Immature natural killer cell (primary cell): ENCODE data around the gene CSRNP2. TPM values are rescaled to one million over a fixed set of nuclear protein-coding genes. Genes with fewer than 3 reads are reported as not detected.
A peak's percentile ranks its signal among the peaks of the same experiment; 100 is the strongest.

Experiments
- DNase-seq, 3 donors: peaks; one replicate each; pipeline ENCODE4 v3.0.0; 2022; ENCODE audit warnings: mixed read lengths in 1 of 3
- H3K27ac Mint-ChIP-seq, 6 donors: one replicate each; pipeline ENCODE4 v1.8.0; 2020; ENCODE audit warnings: mixed read lengths in 6 of 6, mild to moderate bottlenecking in 5 of 6, inconsistent platforms in 4 of 6, moderate library complexity in 3 of 6
- H3K27me3 Mint-ChIP-seq, 3 donors: one replicate each; pipeline ENCODE4 v1.8.0; 2020 to 2021; ENCODE audit warnings: low read depth in 3 of 3, mild to moderate bottlenecking in 3 of 3, mixed read lengths in 3 of 3, moderate library complexity in 3 of 3, inconsistent platforms in 1 of 3
- H3K36me3 Mint-ChIP-seq, 3 donors: one replicate each; pipeline ENCODE4 v1.8.0; 2020; ENCODE audit warnings: mixed read lengths in 3 of 3, inconsistent platforms in 2 of 3, mild to moderate bottlenecking in 2 of 3
- H3K4me1 Mint-ChIP-seq, 2 donors: one replicate each; pipeline ENCODE4 v1.8.0; 2020; ENCODE audit warnings: inconsistent platforms in 2 of 2, mild to moderate bottlenecking in 2 of 2, mixed read lengths in 2 of 2, moderate library complexity in 1 of 2
- H3K4me3 Mint-ChIP-seq, 5 donors: one replicate each; pipeline ENCODE4 v1.8.0; 2020; ENCODE audit warnings: mild to moderate bottlenecking in 5 of 5, mixed read lengths in 5 of 5, inconsistent platforms in 3 of 5, moderate library complexity in 3 of 5
- H3K9me3 Mint-ChIP-seq, 6 donors: one replicate each; pipeline ENCODE4 v1.8.0; 2020; ENCODE audit warnings: mild to moderate bottlenecking in 6 of 6, mixed read lengths in 6 of 6, inconsistent platforms in 4 of 6, moderate library complexity in 3 of 6
- polyA plus RNA-seq, 3 donors: library from polyadenylated mRNA; unstranded; fragments of 300-500 nt; fragmentation: Illumina TruSeq; gene quantifications; one replicate each; pipeline ENCODE4 v1.2.3, GENCODE V29; 2021

Gene CSRNP2
- polyA plus RNA-seq, 3 donors from 2014 or later, result 0.90 to 7.9 (median 7.2) TPM

- Mint-ChIP-seq H3K4me3 (no peak overlapping the region), H3K27me3 (no peaks in the 10 kb centered on the region), H3K36me3 (peaks cover 11 to 40% (median 19%) of the 10 kb centered on the region in 3 donors), H3K4me1 (no peaks in the 10 kb centered on the region), H3K9me3 (no peaks in the 10 kb centered on the region), H3K27ac (no peak overlapping the region)
- no peak for DNase-seq
Observed at GRCh38 chr12:51070004-51070403, 13.4 kb downstream of the CSRNP2 start.

GRCh38 chr12:51067771-51068170 lies 15.6 kb downstream of the CSRNP2 start:
- Mint-ChIP-seq H3K4me3 (no peak overlapping the region), H3K9me3 (no peaks in the 10 kb centered on the region), H3K36me3 (peaks cover 11 to 48% (median 15%) of the 10 kb centered on the region in 3 donors), H3K4me1 (no peaks in the 10 kb centered on the region), H3K27ac (no peak overlapping the region), H3K27me3 (no peaks in the 10 kb centered on the region)
- DNase-seq, result no peak

DNA sequence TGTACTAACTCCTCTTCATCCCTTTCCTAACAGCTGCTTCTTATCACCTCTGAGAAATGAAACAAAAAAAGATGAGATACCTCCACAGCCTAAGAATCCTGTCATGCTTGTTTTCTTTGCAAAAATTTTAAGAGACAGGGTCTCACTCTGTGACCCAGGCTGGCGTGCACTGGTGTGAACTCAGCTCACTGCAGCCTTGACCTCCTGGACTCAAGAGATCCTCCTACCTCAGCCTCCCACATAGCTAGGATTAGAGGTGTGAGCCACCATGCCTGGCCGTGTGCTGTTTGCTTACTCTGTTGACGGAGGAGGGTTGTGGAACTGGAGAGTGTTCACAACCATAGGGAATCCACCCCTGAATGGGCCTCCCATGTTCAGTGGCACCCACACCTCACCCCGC lies 16.2 kb downstream of the CSRNP2 start:
- no peaks in the 10 kb centered on the region for H3K4me1 Mint-ChIP-seq
- peaks cover 11 to 50% (median 15%) of the 10 kb centered on the region in 3 donors for H3K36me3 Mint-ChIP-seq
- H3K27ac Mint-ChIP-seq, result no peak overlapping the region
- H3K27me3 Mint-ChIP-seq, result no peaks in the 10 kb centered on the region
- H3K9me3 Mint-ChIP-seq, result no peaks in the 10 kb centered on the region
- no peak for DNase-seq
- H3K4me3 Mint-ChIP-seq, result no peak overlapping the region

DNA sequence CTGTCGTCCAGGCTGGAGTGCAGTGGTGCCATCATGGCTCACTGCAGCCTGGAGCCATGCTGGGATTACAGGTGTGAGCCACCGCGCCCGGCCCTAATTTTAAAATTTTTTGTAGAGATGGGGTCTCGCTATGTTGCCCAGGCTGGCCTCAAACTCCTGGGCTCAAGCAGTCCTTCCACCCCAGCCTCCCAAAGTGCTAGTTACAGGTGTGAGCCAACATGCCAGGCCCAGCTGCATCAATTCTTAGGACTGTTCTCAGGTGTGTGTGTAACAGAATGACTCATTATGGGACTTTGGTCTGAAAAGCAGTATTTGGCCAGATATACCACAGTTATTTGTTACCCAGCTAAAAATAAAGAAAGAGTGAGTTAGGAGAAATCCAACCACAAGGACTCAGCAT lies 17.9 kb downstream of the CSRNP2 start:
- Mint-ChIP-seq H3K27me3 (no peaks in the 10 kb centered on the region), H3K4me3 (no peak overlapping the region), H3K27ac (no peak overlapping the region), H3K9me3 (no peaks in the 10 kb centered on the region), H3K36me3 (peaks cover 7 to 42% (median 7%) of the 10 kb centered on the region in 3 donors), H3K4me1 (no peaks in the 10 kb centered on the region)
- no peak for DNase-seq

DNA sequence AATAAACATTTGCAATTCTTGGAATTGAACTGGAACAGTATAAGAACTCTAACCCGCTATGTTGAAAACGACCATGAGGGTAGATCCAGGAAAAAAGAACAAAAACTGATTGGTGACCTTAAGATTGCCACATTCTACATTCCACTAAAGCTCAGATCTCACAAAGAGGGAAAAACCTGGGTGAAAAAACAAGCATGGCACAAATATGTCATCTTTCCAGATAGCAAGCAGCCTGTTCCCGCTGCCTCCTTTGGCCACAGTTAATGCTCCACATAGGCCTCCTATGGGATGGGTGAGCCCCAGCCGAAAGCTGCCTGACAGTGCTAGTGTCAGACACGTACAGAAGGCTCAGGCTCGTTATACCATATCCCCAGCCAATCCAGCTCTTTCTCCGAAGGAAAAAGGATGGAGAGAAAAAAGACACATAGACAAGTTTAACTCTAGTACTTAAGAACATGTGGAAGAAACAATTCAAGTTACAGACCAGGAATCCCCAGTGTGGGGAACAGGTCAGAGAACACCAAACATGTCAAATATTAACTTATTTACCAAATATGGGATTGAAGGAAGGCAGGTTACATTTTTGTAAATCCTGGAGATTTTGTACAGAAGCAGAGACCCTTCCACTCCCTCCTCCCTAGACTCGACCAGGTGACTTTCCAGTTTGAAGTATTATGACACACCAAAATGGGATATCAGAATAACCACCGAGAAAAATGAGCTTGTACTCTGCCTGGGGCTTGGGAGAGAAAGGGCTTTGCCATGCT lies 20.6 kb downstream of the CSRNP2 start:
- no peak for DNase-seq
- H3K27ac Mint-ChIP-seq, result peak overlapping the region in 4 of 6 donors; percentile 14 to 35 (median 27)
- peaks cover 10 to 49% (median 12%) of the 10 kb centered on the region in 3 donors for H3K36me3 Mint-ChIP-seq
- H3K4me3 Mint-ChIP-seq, result no peak overlapping the region
- H3K4me1 Mint-ChIP-seq, result no peaks in the 10 kb centered on the region
- no peaks in the 10 kb centered on the region for H3K27me3 Mint-ChIP-seq
- H3K9me3 Mint-ChIP-seq, result no peaks in the 10 kb centered on the region

DNA sequence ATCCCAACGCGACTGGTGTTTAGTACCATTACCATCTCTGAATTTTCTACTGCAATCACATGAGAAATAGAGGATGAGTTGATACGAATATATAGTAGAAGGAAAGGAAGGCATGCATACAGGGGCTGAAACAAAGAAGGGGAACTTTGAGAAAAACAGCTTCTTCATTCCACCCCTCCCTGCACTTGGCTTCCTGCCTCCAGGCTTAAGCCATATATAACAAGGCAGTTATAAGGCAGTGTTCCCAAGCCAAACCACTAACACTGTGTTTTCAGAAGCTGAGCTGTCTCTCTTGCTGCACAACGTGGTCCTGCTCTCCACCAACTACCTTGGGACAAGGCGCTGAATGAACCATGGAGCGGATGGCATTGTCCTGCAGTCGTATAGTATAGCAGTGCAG lies 24.3 kb downstream of the CSRNP2 start:
- no peak for DNase-seq
- Mint-ChIP-seq H3K4me3 (no peak overlapping the region), H3K4me1 (no peaks in the 10 kb centered on the region), H3K27me3 (no peaks in the 10 kb centered on the region), H3K27ac (peak overlapping the region in 1 of 6 donors; percentile 48), H3K9me3 (no peaks in the 10 kb centered on the region), H3K36me3 (peaks cover 11 to 52% (median 17%) of the 10 kb centered on the region in 3 donors)

- H3K36me3 Mint-ChIP-seq, result peaks cover 20 to 35% (median 25%) of the 10 kb centered on the region in 3 donors
- DNase-seq, result no peak
- no peaks in the 10 kb centered on the region for H3K9me3 Mint-ChIP-seq
- no peak overlapping the region for H3K4me3 Mint-ChIP-seq
- H3K4me1 Mint-ChIP-seq, result no peaks in the 10 kb centered on the region
- H3K27ac Mint-ChIP-seq, result peak overlapping the region in 1 of 6 donors; percentile 50
- no peaks in the 10 kb centered on the region for H3K27me3 Mint-ChIP-seq
Observed at GRCh38 chr12:51056242-51056641, 27.2 kb downstream of the CSRNP2 start.

DNA sequence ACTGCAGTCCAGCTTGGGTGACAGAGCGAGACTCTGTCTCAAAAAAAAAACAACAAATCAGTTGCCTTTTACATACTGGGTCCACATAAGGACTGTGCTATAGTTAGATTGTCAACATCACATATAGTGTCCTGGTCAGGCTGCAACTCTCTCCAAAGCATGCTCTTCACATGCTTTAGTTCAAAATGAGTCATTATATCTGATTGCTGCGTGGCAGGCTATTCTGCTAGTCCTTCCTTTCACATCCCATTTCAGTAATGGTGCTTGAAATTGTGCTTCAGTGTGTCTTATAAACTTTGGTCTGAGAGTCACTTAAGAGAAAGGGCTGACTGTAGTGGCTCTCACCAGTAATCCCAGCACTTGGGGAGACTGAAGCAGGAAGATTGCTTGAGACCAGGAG lies 28.3 kb downstream of the CSRNP2 start:
- H3K36me3 Mint-ChIP-seq, result peaks cover 19 to 32% (median 25%) of the 10 kb centered on the region in 3 donors
- H3K9me3 Mint-ChIP-seq, result no peaks in the 10 kb centered on the region
- H3K27ac Mint-ChIP-seq, result no peak overlapping the region
- DNase-seq, result no peak
- no peaks in the 10 kb centered on the region for H3K4me1 Mint-ChIP-seq
- no peaks in the 10 kb centered on the region for H3K27me3 Mint-ChIP-seq
- H3K4me3 Mint-ChIP-seq, result no peak overlapping the region

GRCh38 chr12:51051787-51052186 lies 31.6 kb downstream of the CSRNP2 start:
- H3K4me1 Mint-ChIP-seq, result peaks cover 29 to 30% of the 10 kb centered on the region in 2 donors
- H3K27ac Mint-ChIP-seq, result peak overlapping the region in 2 of 6 donors; percentile 9 to 56
- H3K36me3 Mint-ChIP-seq, result peaks cover 13 to 19% (median 15%) of the 10 kb centered on the region in 3 donors
- no peak for DNase-seq
- peaks cover 2 to 6% (median 3%) of the 10 kb centered on the region in 3 donors for H3K27me3 Mint-ChIP-seq
- no peak overlapping the region for H3K4me3 Mint-ChIP-seq
- H3K9me3 Mint-ChIP-seq, result no peaks in the 10 kb centered on the region

- Mint-ChIP-seq H3K4me1 (peaks cover 33 to 34% of the 10 kb centered on the region in 2 donors), H3K36me3 (peaks cover 9 to 12% (median 12%) of the 10 kb centered on the region in 3 donors), H3K27ac (peak overlapping the region in 5 of 6 donors; percentile 37 to 99 (median 97)), H3K27me3 (peaks cover 3 to 6% (median 4%) of the 10 kb centered on the region in 3 donors), H3K4me3 (peak overlapping the region; percentile 91 to 98 (median 95)), H3K9me3 (no peaks in the 10 kb centered on the region)
- no peak for DNase-seq
Observed at GRCh38 chr12:51049525-51049924, 33.9 kb downstream of the CSRNP2 start.

- peaks cover 33 to 34% of the 10 kb centered on the region in 2 donors for H3K4me1 Mint-ChIP-seq
- no peak for DNase-seq
- no peaks in the 10 kb centered on the region for H3K9me3 Mint-ChIP-seq
- peaks cover 3 to 6% (median 4%) of the 10 kb centered on the region in 3 donors for H3K27me3 Mint-ChIP-seq
- peaks cover 5 to 6% (median 5%) of the 10 kb centered on the region in 3 donors for H3K36me3 Mint-ChIP-seq
- peak overlapping the region; percentile 92 to 99 (median 96) for H3K27ac Mint-ChIP-seq
- H3K4me3 Mint-ChIP-seq, result peak overlapping the region; percentile 91 to 98 (median 95)
Observed at GRCh38 chr12:51048661-51049251, 34.6 kb downstream of the CSRNP2 start.

- DNase-seq, result peak; percentile 91 to 93 (median 93)
- peak within 1 kb of the TSS; percentile 91 to 98 (median 95) for H3K4me3 Mint-ChIP-seq
- H3K4me1 Mint-ChIP-seq, result peaks cover 33 to 34% of the 10 kb centered on the region in 2 donors
- H3K27me3 Mint-ChIP-seq, result peaks cover 3 to 6% (median 4%) of the 10 kb centered on the region in 3 donors
- H3K9me3 Mint-ChIP-seq, result no peaks in the 10 kb centered on the region
- peak within 1 kb of the TSS; percentile 92 to 99 (median 96) for H3K27ac Mint-ChIP-seq
- H3K36me3 Mint-ChIP-seq, result peaks cover 5 to 6% (median 5%) of the 10 kb centered on the region in 3 donors
Observed at GRCh38 chr12:51047655-51048540, 35.5 kb downstream of the CSRNP2 start, which contains the start of gene LETMD1. Gene LETMD1, plus strand, starts transcription at chr12:51048327. Its CDS starts 30 bp downstream, at chr12:51048357.

DNA sequence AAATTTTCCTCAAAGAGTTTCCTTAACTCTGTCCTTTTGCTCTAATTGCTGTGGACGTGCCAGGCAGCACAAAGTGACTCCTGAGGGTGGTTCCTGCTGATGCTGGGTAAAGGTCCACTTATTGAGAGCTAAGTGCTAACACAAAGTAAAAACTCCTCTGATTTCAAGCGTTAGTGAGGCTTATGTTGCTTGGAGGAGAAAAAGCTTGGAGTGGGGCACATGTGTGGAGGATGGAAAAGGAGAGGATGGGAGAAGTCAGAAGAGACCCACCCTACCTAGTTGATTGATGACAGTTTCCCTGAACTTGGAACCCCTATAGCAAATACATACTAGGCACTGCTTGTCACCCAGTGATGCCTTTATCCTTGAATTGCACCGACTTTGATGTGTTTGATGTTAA lies 47.1 kb downstream of the CSRNP2 start:
- no peak overlapping the region for H3K4me3 Mint-ChIP-seq
- no peak for DNase-seq
- H3K36me3 Mint-ChIP-seq, result no peaks in the 10 kb centered on the region
- H3K27me3 Mint-ChIP-seq, result no peaks in the 10 kb centered on the region
- no peaks in the 10 kb centered on the region for H3K9me3 Mint-ChIP-seq
- H3K27ac Mint-ChIP-seq, result no peak overlapping the region
- H3K4me1 Mint-ChIP-seq, result no peaks in the 10 kb centered on the region
